GM04503 (cell line): ENCODE measurements around the gene AIFM3.
A peak's percentile ranks its signal among the peaks of the same experiment; 100 is the strongest.
"Not testable (repeated sequence)": the region's sequence is repeated elsewhere in the genome, so short reads cannot be mapped to it uniquely, and the experiment has no call there.

Source experiments
- DNase-seq: peaks from one replicate; pipeline ENCODE4 v3.0.0-alpha.2; 2012; ENCODE audit warnings: low read depth

The AIFM3 gene

GRCh38 chr22:20992056-20992442, 25.0 kb downstream of the AIFM3 start:
- DNase-seq: no peak

GRCh38 chr22:20992456-20993303, 25.6 kb downstream of the AIFM3 start:
- no peak for DNase-seq

GRCh38 chr22:20993304-20994127, 26.5 kb downstream of the AIFM3 start:
- no peak for DNase-seq

GRCh38 chr22:20994128-20994901, 27.3 kb downstream of the AIFM3 start:
- DNase-seq: no peak

- DNase-seq: no peak
Measured at GRCh38 chr22:20994902-20995241, 27.8 kb downstream of the AIFM3 start.

- DNase-seq: no peak
Measured at GRCh38 chr22:20995329-20996030, 28.4 kb downstream of the AIFM3 start.

- DNase-seq: no peak
Measured at GRCh38 chr22:20996031-20996410, 29.0 kb downstream of the AIFM3 start.

GRCh38 chr22:20996598-20997535, 29.8 kb downstream of the AIFM3 start:
- DNase-seq: no peak

GRCh38 chr22:20997536-20998257, 30.6 kb downstream of the AIFM3 start:
- no peak for DNase-seq

GRCh38 chr22:20998411-20999336, 31.6 kb downstream of the AIFM3 start:
- DNase-seq: no peak

- no peak for DNase-seq
Measured at GRCh38 chr22:20999350-21000206, 32.5 kb downstream of the AIFM3 start.

- no peak for DNase-seq
Measured at GRCh38 chr22:21000207-21000986, 33.3 kb downstream of the AIFM3 start.

- no peak for DNase-seq
Measured at GRCh38 chr22:21000987-21001600, 34.0 kb downstream of the AIFM3 start.

GRCh38 chr22:21001601-21002325, 34.7 kb downstream of the AIFM3 start, which contains the start of gene THAP7:
TSS of gene THAP7 (minus strand) at chr22:21002118. CDS start at chr22:21001911, 207 bp downstream.
- peak; percentile 63 for DNase-seq

- DNase-seq: no peak
Measured at GRCh38 chr22:21003782-21004181, 36.7 kb downstream of the AIFM3 start.

GRCh38 chr22:21009208-21009607, 42.2 kb downstream of the AIFM3 start:
- not testable (repeated sequence) for DNase-seq
